ENCODE data around the gene LRRC49.

DNA sequence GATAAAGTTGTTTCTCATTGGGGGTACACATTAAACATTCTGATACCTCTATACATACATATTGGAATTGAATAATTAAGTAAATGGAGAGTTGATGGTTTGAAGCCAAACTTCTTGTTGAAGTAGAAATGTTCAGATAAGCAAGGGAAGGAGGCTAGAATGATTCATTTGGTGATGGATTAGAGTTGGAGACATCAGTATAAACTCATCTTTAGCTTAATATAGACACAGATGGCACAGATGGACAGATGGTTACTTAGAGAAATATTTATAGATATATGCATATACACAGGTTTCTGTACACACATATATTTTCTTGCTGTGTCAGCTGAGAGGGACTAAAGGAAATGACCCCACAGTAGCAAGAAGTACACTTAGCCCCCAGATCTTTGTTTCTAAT lies 69.5 kb downstream of the LRRC49 start:
- TF ChIP-seq, protein P1, sequence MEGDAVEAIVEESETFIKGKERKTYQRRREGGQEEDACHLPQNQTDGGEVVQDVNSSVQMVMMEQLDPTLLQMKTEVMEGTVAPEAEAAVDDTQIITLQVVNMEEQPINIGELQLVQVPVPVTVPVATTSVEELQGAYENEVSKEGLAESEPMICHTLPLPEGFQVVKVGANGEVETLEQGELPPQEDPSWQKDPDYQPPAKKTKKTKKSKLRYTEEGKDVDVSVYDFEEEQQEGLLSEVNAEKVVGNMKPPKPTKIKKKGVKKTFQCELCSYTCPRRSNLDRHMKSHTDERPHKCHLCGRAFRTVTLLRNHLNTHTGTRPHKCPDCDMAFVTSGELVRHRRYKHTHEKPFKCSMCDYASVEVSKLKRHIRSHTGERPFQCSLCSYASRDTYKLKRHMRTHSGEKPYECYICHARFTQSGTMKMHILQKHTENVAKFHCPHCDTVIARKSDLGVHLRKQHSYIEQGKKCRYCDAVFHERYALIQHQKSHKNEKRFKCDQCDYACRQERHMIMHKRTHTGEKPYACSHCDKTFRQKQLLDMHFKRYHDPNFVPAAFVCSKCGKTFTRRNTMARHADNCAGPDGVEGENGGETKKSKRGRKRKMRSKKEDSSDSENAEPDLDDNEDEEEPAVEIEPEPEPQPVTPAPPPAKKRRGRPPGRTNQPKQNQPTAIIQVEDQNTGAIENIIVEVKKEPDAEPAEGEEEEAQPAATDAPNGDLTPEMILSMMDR (IDR thresholded peaks at IDR 0.05; ENCODE audit: low read depth, low read length): no peak
- no peak for TF ChIP-seq EZH2phosphoT487 (IDR thresholded peaks at IDR 0.05; ENCODE audit: low read depth)
